ENCODE measurements around the gene PXMP4. TPM values are rescaled to one million over a fixed set of nuclear protein-coding genes. Genes with fewer than 3 reads are reported as not detected.

The PXMP4 gene
- total RNA-seq, 4 donors from 2014 or later = 4.4 to 8.9 (median 6.8) TPM

DNA sequence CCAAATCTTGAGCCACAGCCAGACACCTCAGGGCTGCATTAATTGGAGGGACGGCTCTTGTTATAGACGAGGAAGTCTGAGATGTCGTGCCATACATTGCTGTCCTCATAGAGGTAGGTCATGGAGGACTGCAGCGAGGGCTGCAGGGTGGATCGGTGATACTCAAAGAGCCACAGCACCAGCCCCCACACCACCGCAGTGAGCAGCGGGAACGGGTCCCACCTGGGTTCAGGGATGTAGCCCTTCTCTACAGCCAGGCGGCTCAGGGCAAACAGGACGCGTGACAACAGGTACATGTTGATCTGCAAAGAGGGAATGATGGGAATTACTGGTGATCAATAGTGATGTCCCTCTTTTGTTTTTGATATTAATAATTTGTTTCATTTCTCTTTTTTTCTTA, 12.4 kb downstream of the PXMP4 start:
- 71 to 100% methylated on average over 4 of the region's 11 CpGs for WGBS, 2 donors (ENCODE audit: low coverage in 1 of 2)
- Histone ChIP-seq H3K27ac (no peak overlapping the region), H3K4me3 (no peak overlapping the region), H3K27me3 (no peaks in the 10 kb centered on the region), H3K36me3 (peaks cover 0 to 64% of the 10 kb centered on the region in 2 donors), H3K4me1 (peaks cover 0 to 7% (median 0%) of the 10 kb centered on the region in 3 donors), H3K9me3 (no peaks in the 10 kb centered on the region)
- no peak for TF ChIP-seq POLR2AphosphoS5 (IDR thresholded peaks at IDR 0.05)
- no peak for TF ChIP-seq CTCF (IDR thresholded peaks at IDR 0.05)
- TF ChIP-seq POLR2A (IDR thresholded peaks at IDR 0.05) = no peak
- TF ChIP-seq EP300 (IDR thresholded peaks at IDR 0.05) = no peak
- ATAC-seq = no peak

- no peaks in the 10 kb centered on the region for H3K27me3 ChIP-seq
- H3K36me3 ChIP-seq = peaks cover 0 to 35% of the 10 kb centered on the region in 2 donors
- TF ChIP-seq POLR2AphosphoS5 (IDR thresholded peaks at IDR 0.05) (no peak), EP300 (IDR thresholded peaks at IDR 0.05) (no peak), POLR2A (IDR thresholded peaks at IDR 0.05) (no peak), CTCF (IDR thresholded peaks at IDR 0.05) (no peak)
- WGBS, 2 donors (ENCODE audit: low coverage in 1 of 2) = 71 to 100% methylated on average over 1 of the region's 11 CpGs
- no peak overlapping the region for H3K4me3 ChIP-seq
- no peaks in the 10 kb centered on the region for H3K9me3 ChIP-seq
- H3K27ac ChIP-seq = no peak overlapping the region
- ATAC-seq = no peak
- H3K4me1 ChIP-seq = peaks cover 0 to 9% (median 0%) of the 10 kb centered on the region in 3 donors
These were observed 15.7 kb downstream of the PXMP4 start for GRCh38 chr20:33704197-33704924.

DNA sequence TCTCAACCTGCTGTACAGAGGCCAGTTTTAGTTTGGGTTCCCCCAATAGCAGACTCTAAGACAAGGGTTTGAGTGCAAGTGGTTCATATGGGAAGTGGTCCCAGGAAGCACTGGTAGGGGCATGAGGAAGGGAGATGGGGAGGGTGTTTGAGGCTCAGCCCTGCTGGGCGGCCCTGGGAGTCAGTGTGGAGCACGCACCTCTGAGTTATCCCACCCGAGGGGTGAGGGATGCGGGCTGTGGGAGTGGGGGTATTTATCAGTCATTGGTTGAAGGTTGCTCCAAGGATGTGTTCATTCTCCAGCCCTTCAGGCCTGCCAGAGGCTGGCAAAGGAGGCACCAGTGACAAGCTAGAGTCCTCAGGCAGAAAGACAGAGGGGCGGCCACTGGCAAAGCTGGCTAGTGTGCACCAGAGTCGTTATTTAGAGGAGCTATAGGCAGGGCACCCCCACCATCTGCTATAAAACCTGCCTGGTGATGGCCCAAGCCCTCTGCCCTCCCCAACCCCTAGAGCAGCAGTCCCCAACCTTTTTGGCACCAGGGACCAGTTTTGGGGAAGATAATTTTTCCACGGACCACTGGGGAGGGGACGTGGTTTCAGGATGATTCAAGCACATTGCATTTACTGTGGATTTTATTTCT, 16.5 kb downstream of the PXMP4 start:
- Histone ChIP-seq H3K4me3 (no peak overlapping the region), H3K27me3 (no peaks in the 10 kb centered on the region), H3K9me3 (no peaks in the 10 kb centered on the region), H3K4me1 (peaks cover 0 to 9% (median 0%) of the 10 kb centered on the region in 3 donors), H3K36me3 (peaks cover 0 to 35% of the 10 kb centered on the region in 2 donors), H3K27ac (no peak overlapping the region)
- no peak for TF ChIP-seq CTCF (IDR thresholded peaks at IDR 0.05)
- no peak for TF ChIP-seq POLR2AphosphoS5 (IDR thresholded peaks at IDR 0.05)
- TF ChIP-seq POLR2A (IDR thresholded peaks at IDR 0.05) = no peak
- TF ChIP-seq EP300 (IDR thresholded peaks at IDR 0.05) = no peak
- ATAC-seq = no peak
- 79 to 96% methylated on average over 2 to 4 of the region's 8 CpGs for WGBS, 2 donors (ENCODE audit: low coverage in 1 of 2)

GRCh38 chr20:33702861-33703260, 17.2 kb downstream of the PXMP4 start:
- ATAC-seq = no peak
- no peaks in the 10 kb centered on the region for H3K27me3 ChIP-seq
- no peaks in the 10 kb centered on the region for H3K9me3 ChIP-seq
- peaks cover 0 to 9% (median 0%) of the 10 kb centered on the region in 3 donors for H3K4me1 ChIP-seq
- H3K36me3 ChIP-seq = peaks cover 0 to 32% of the 10 kb centered on the region in 2 donors
- no peak overlapping the region for H3K27ac ChIP-seq
- no peak overlapping the region for H3K4me3 ChIP-seq
- TF ChIP-seq EP300 (IDR thresholded peaks at IDR 0.05) (no peak), CTCF (IDR thresholded peaks at IDR 0.05) (no peak), POLR2A (IDR thresholded peaks at IDR 0.05) (no peak)
- WGBS, 2 donors (ENCODE audit: low coverage in 1 of 2) = 32% methylated on average over 4 of the region's 5 CpGs; no CpG with 5 or more reads in 1 of the 2 donors

Data from gastroesophageal sphincter (tissue), 4 donors.